ENCODE data around the gene MUC6.

The MUC6 gene

DNA sequence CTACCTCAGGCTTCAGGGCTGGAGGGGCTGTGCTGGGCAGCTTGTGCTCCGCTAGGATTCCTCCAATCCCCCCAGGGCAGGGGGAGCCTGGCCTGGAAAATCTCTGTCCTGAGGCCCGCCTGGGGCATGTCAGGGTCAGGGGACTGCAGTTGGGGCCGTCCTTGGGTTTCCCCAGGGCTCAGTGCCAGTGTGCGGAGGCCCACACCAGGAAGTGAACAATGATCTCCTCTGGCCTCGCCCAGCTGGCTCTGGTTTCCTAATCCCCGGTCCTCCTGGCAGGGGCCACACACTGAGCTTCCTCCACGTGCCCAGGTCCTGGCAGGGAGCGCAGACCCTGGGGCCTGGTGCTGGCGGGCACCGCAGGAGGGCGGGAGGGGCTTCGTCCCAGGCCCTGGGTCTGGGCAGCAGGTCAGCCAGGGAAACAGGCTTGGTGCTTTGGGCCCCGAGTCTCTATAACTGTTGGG is 36.8 kb upstream of the MUC6 start:
- no peak for DNase-seq (ENCODE audit: low read depth)

DNA sequence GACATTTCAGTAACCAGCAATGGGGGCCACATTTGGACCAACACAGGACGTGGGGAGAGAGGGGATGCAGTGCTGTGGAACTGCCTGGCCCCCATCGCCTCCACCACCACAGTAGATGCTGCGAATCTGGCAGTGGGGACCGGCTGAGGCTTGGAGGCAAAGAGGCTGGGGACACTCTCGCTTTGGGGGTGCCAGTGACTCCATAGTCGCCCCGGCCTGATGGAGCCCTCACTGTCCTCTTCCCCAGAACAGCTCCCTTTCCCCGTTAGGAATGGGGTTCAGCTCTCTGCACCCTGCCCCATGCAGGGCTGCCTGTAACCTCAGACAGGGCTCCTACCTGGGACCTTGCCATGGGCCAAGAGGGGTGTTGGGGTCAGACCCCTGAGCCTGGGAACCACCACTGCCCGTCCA is 36.3 kb upstream of the MUC6 start:
- no peak for DNase-seq (ENCODE audit: low read depth)

DNA sequence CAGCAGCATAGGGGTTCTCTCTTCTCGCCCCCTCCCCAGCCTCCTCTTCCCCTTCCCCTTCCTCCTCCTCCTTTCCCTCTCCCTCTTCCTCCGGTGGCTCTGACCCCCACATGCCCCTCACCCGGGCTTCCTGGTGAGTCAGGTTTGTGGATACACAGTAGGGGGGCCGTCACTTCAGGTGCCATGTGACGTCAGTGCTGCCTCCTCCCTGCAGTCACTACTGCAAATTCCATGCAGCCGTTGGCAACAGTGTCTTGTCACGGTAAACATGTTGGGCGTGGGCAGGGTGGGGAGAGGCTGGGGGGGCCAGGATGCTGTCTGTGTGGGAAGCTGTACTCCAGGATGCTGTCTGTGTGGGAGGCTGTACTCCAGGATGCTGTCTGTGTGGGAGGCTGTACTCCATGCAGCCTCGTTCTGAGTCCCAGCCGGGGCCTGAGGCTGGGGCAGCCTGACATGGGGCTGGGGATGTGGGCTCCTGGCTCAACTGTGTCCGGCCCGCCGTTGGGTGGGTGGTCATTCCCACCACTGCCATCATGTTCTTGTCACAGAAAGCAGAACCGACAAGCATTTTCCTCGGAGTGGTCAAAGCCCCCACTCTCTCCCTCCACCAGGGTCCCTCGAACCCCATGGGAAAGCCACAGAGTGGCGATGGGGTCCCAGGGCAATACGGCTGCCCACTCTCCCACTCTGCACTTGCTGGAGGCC is 35.8 kb upstream of the MUC6 start:
- no peak for DNase-seq (ENCODE audit: low read depth)

DNA sequence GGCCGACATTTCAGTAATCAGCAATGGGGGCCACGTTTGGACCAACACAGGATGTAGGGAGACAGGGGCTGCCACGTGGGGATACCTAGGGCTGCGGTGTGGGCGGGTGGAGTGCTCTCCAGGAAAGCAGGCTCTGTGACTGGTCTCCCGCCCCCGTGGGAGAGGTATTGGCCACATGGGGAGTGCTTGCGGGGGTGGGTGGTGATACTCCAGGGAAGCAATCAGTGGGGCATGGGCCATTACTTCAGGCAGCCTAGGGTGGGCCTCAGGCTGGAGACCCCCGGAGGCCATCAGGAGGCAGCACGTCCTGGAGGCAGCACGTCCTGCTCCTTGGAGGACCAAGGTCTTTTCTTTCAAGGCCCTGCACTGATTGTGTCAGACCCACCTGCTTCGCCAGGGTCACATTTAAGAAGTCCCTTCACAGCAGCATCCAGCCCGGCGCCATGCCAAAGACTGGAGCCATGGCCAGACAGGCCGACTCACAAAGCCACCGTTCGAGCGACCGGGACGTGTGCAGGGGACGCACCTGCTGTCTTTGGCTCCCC is 35.1 kb upstream of the MUC6 start:
- no peak for DNase-seq (ENCODE audit: low read depth)

DNA sequence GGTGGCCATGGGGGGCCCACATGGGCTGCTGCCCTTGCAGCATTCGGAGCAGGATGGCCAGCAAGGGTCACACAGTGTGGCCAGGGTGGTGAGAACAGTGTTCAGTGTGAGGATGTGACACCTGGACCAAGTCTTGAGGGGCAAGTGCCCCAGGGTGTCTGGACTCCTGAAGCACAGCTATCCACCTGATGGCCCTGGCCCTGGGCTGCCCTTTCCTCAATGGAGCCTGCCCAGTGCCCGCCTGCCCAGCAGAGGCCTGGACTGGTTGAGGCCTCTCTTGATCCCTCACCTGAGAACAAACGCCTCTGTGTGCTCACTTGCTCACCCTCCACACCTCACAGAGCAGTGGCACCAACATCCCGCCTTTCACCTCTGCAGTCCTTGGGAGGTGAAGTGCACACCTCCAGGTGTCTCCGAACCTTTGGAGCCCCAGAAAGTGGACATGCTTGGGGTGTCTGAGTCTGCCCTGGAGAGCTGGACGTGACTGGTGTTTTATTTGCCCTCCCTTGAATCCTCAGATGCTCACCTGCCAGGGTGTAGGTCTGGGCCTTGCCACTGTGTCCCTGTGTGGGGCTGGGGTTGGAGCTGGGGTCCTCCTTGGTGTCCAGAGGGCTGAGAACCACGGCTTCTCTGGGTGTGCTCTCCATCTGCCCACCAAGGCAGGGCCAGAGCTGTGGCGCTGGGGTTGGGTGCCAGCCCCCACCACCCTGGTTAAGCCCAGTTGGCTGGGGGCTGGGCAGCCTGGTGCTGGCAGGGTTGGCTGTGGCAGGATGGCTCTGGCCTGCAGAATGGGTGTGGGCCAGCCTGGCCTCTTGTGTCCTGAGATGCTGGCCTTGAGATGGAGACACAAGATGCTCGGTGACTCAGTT is 34.3 kb upstream of the MUC6 start:
- no peak for DNase-seq (ENCODE audit: low read depth)

DNA sequence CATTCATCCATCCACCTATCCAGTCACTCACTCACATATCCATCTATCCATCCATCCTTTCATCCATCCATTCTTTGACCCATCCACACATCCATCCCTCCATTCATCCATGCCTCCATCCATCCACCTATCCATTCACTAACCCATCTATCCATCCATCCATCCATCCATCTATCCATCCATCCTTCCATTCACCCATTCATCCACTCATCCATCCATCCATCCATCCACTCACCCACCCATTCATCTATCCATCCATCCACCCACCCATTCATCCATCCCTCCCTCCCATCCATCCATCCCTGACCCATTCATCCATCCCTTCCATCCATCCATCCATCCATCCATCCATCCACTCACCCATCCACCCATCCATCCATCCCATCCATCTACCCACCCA is 33.2 kb upstream of the MUC6 start:
- DNase-seq (ENCODE audit: low read depth) = no peak

DNA sequence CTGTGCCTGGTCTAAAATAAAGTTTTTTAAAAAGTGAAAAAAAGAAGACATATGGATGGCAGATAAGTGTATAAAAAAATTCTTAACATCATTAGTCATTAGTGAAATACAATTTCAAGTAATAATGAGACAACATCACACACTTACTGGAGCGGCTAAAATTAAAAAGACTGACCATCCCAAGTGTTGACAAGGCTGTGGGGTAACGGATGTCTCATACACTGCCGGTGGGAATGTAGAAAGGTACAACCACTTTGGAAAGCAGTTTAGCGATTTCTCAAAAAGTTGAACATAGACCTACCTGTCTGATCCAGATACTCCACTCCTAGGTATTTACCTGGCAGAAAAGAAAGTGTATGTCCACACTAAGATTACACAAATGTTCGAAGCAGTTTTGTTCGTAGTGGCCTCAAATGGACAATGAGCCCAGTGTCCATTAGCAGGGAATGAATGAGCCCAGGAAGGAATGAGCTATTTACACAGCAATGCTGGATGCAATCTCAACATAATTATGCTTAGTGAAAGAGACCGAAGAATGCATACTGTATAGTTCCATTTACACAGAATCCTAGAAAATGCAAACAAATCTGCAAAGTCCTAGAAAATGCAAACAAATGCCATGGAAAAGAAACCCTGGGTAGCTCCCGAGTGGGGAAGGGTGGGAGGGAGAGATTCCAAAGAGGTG is 31.4 kb upstream of the MUC6 start:
- DNase-seq (ENCODE audit: low read depth) = no peak

DNA sequence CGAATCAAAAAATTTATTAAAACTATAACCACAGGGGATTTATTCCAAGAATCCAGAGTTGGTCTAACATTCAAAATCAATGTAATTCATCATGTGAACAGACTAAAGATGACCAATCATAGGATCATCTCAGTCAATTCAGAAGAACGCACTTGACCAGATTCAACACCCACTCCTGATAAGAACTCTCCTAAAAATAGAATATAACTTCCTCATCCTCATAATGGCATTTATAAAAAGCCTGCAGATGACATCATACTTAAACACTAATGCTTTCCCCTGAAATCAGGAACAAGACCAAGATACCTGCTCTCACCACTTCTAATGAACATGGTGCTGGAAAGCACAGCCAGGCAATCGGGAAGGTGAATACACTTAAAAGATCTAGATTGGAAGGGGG is 27.6 kb upstream of the MUC6 start:
- no peak for DNase-seq (ENCODE audit: low read depth)

DNA sequence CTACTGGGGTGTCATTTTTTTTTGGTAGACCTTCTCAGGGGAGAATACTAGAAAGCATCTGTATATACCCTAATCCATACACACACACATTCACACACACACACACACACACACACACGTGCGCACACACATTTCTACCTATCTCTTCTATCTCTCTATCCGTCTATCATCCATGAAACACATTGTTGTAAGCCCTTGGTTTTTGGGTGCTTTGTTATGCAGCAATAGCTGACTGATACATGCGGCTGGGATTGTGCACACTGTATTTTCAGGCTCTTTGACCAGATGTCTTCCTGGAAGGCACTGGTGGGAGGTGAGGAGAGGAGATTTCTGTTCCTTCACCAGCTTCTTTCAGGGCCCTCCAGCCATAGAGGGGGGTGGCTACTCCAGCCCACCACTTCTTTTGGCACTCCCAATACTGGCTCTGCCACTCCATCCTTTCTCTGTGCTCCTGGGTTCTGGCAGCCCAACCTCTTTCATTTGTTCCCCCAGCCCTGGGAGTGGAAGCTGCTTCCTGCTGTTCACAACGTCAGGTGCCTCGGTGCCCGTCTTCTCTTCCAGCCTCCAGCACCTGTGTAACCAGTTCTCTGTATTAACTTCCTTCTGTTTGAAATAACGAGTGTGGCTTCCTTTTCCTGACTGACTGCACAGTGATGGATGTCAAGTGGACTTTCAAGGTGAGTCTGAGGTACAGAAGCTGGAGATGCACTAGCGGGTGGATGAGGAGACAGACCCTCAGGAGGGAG is 25.7 kb upstream of the MUC6 start:
- no peak for DNase-seq (ENCODE audit: low read depth)

DNA sequence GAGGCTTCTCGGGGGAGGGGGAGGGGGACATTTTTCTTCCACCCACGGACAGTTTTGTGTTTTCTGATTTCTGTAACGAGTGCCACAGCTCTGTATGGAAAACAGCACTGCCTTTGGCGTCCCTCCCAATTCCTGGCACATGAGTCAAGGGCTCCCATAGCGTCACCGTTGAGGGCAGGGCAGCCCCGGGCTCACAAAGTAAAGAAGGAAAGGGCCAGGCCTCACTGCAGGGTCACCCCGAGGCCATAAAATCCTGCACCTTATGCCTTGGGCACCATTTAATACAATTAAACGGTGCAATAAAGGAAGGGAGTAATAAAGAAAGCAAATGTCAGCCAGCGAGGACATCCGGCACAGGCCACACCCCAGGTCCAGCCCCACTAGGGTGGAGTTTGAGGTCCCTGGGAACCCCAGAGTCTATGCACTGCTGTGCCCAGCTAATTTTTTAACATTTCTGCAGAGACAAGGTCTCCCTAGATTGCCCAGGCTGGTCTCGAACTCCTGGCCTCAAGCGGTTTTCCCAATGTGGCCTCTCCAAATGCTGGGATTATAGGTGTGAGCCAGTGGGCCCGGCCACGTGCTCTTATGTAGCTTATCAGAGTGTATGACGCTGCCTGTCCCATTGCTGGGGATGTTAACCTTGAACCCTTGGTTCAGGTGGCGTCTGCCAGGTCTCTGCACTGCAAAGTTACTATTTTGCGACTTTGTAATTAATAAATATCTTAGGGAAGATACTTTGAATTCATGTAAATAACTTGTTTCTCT is 24.5 kb upstream of the MUC6 start:
- DNase-seq (ENCODE audit: low read depth) = no peak

DNA sequence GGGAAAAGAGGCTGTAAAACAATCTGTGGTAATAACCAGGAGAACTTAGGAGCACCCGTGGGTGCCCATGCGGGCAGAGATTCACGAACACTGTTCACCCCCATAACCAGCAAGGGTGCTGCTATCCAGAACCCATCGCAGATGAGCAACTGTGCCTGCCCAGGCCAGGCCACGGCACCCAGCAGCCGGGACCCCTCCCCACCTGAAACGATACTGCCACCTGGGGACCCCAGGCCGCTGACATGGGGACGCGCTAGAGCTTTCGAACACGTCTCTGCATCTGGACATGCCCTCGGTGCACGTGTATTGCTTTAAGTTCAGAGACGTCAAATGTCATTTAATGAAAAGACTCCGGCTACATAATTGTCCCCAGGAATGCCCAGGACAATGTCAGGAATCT is 23.9 kb upstream of the MUC6 start:
- no peak for DNase-seq (ENCODE audit: low read depth)

DNA sequence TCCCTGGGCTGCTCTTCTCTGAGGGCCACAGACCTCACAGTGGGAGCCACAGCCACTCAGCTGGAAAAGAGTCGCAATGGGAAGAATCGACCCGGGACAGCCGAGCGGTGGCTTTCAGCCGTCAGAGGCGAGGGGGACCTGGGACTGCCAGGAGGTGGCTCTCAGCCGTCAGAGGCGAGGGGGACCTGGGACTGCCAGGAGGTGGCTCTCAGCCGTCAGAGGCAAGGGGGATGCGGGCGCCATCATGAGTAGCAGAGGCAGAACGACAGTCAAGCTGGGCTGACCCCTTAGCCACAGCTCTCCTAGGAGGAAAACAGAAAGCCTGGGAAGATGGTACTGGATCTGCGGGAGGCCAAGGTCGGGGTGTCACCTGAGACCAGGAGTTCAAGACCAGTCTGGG is 23.2 kb upstream of the MUC6 start:
- no peak for DNase-seq (ENCODE audit: low read depth)

DNA sequence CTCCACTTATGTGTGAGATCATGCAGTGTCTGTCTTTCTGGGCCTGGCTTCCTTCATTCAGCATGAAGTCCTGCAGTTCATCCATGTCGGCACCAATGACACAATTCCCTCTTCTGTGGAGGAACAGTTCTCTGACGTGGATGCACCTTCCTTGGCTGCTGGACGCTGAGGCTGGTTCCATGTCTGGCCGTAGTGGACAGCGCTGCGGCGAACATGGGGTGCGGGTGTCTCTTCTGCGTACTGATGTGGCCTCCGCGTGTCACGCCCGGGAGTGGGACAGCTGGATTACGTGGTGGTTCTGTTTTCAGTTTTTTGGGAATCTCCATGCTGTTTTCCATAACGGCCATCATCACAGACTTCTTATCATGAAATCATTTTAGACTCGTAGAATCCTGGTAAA is 21.3 kb upstream of the MUC6 start:
- DNase-seq (ENCODE audit: low read depth) = no peak

DNA sequence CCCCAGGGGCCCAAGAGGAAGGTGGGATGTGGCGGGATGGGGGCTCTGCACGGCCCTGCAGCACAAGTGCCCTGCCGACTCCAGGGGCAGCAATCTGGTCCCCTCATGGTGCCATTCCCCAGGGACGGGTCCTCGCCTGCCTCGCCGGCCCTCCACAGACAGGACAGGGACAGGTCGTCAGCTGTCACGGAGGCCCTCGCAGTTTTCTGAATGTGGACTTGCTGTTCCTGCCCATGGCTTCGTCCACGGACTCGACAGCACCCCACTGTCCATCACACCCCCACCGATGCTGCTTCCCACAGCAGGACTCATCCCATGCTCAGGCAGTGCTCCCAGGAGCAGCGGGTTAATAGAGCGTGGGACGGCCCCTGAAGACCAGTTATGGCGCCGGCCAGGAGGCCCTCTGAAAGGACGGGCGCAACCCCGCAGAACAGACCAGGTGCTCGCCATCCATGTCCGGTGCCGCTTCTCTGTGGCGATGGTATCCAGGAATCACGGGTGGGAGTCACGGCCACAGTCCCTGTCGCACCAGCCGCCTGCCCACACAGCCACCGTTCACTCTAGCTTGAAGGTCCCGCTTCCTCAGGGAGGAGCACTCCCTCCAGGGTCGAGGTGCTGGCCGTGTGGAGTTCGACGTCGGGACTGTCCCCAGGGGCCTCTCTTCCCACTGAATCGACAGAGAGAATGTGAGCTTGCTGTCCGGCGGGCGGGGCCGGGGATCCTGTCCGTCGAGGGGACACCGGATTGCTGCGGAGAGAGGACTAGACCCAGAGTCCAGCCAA is 19.7 kb upstream of the MUC6 start:
- no peak for DNase-seq (ENCODE audit: low read depth)

DNA sequence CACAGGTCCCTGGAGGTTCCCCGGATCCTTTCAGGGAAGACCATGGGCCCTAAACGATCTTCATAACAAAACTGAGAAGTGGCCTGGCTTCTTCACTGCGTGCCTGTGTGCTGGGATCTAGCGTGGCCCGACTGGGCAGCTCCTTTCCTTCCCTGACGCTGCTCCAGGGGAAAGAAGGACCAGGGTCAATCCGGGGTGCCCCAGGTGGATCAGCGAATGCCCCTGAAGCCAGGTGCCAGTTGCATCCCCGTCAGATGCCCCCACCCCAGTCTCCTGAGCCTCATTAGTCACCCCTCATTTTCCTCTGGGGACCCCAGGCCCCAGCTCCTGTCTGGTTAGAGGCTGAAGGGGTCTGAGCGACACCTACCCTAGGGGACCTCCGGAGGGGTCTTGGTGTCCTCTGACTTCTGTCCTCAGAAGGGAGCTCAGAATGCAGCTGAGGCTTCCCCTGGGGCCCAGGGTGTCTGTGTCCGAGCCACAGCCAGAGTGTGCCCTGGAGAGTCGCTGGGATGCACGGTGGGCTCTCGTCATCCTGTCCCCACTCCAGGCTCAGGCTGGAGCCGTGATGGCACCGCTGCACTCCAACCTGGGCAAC is 18.7 kb upstream of the MUC6 start:
- no peak for DNase-seq (ENCODE audit: low read depth)

DNA sequence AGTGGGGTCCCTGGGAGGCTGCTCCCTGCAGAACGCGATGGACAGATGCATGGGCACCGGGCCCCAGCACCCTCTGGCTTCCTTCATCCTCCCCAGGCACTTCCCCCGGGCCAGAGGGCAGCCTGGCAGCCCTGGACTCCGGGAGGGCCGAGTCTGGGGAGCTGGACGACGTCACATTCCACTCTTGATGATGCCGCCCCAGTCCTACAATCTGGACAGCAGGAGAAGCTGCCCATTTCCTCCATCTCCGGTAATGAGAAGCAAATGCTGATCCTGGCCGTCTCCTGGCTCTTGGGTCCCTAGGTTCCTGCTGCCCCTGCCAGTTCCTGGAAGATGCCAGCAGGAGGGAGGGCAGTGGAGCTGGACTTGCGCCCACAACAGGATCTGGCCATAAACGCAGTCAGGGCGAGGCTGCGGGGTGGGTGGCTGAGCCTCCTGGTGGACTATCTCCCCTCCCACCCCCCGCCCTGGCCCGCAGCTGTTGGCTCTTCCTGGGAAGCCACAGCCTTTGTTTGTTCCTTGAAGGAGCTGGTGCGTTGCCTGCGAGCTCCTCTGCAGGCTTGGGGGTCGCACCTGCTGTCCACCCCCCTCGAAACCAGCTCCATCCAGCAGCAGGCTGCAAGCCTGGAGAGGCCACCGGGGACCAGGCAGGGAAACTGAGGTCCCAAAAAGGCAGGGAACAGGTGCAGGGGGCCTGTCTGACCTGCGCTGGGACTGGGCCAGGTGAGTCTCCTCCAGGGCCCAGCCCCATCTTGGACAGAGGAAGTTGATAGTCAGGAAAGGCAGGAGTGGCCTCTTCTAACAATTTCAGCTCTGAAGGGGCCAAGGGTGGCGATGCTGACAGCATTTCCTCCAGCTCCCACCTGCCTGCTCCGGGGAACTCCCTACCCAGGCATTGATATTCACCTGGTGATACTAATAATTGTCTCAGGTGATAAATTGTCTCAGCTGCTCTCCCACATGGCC is 17.9 kb upstream of the MUC6 start:
- no peak for DNase-seq (ENCODE audit: low read depth)

DNA sequence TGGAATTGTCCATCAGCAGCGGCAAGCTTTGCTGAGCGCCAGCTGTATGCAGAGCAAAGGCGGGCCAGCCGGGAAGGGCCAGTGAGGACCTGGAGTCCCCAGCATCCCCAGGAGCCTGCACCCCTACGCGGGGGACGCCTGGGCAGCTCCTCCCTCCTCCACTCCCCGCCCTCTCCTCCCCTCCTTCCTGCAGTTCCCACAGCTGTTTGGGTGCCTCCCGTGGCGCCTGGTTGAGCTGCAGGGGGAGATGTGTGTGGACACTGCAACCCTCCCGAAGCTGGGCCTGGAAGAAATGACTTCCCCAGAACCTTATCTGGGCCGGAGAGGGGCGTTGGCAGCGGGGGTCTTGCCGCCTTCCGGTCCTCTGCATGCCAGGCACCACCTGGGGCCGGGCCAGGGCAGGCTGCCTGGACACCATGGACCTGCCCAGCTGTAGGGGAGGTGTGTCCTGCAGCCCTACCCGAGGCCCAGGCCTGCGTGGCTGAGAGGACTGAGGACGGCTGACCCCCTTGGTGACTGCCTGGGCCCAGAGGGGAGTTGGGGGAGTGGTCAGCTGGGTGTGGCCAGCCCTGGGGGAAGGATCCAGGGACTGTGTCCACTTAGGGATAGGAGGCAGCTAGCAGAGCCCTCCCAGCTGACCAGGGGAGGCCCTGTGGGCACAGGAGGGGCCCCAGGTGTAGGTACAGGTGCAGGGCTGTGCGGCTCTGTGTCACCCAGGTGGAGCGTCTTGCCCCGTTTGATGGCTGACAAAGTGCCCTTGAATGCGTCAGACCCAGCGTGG is 16.8 kb upstream of the MUC6 start:
- DNase-seq (ENCODE audit: low read depth) = no peak
